Kidney (tissue), 14 donors: ENCODE results near the gene ADAD2. TPM values are rescaled to one million over a fixed set of nuclear protein-coding genes. Genes with fewer than 3 reads are reported as not detected.

ENCODE experiments used
- DNase-seq, 5 donors: peaks; one replicate each; pipeline ENCODE4 v3.0.0-alpha.2; 2013 to 2020
- FAIRE-seq: peaks from 2 replicates; lab custom pipeline; 2012; peaks lifted over from hg19 to GRCh38; lab: Jason Lieb, UNC
- H3K27ac ChIP-seq, 2 donors: one replicate each; pipeline ENCODE4 v1.7.0; 2013; ENCODE audit warnings: low read depth in 2 of 2, low read length in 2 of 2, inconsistent platforms in 1 of 2
- H3K27me3 ChIP-seq: one replicate; pipeline ENCODE4 v1.7.1; 2013; ENCODE audit warnings: low read length, inconsistent platforms; ENCODE audit not compliant: control insufficient read depth, insufficient read depth
- H3K36me3 ChIP-seq, 3 donors: one replicate each; pipeline versions ENCODE4 v1.7.0 to v1.7.1; 2013; ENCODE audit warnings: low read length in 3 of 3, control low read depth in 1 of 3, inconsistent platforms in 1 of 3; ENCODE audit not compliant: insufficient read depth in 3 of 3, control insufficient read depth in 2 of 3
- H3K4me1 ChIP-seq, 3 donors: one replicate each; pipeline versions ENCODE4 v1.7.0 to v1.7.1; 2013; ENCODE audit warnings: low read length in 3 of 3, inconsistent platforms in 1 of 3, low read depth in 1 of 3; ENCODE audit not compliant: control insufficient read depth in 2 of 3, insufficient read depth in 2 of 3
- H3K4me3 ChIP-seq, 3 donors: one replicate each; pipeline versions ENCODE4 v1.7.0 to v1.8.1; 2013; ENCODE audit warnings: low read length in 3 of 3, control low read depth in 1 of 3, inconsistent platforms in 1 of 3
- H3K9ac ChIP-seq, 3 donors: one replicate each; pipeline versions ENCODE4 v1.7.0 to v1.7.1; 2013; ENCODE audit warnings: low read length in 3 of 3, control low read depth in 1 of 3, inconsistent platforms in 1 of 3
- H3K9me3 ChIP-seq, 3 donors: one replicate each; pipeline versions ENCODE4 v1.7.0 to v1.7.1; 2013; ENCODE audit warnings: low read length in 3 of 3, control low read depth in 1 of 3, inconsistent platforms in 1 of 3; ENCODE audit not compliant: control insufficient read depth in 2 of 3, insufficient read depth in 1 of 3
- intact Hi-C: fragments of 100-400 bp; cut with DNase I; formaldehyde crosslinking; loops from one replicate; pipeline ENCODE4 v1.11.1; 2022
- polyA plus RNA-seq: library from polyadenylated mRNA; stranded (reverse); fragments of 350-450 nt; fragmentation: Illumina TruSeq; extraction: RNeasy Lipid Tissue Mini Kit (QIAGEN cat#74804); gene quantifications from one replicate; pipeline ENCODE4 v1.2.3, GENCODE V29; 2014; ENCODE audit warnings: low read depth, low replicate concordance; ENCODE audit not compliant: insufficient read depth
- total RNA-seq: library from RNA; stranded (reverse); fragmentation: NEBNext Ultra II Directional; extraction: Animal tissue kit (Norgen Biotek cat#: 25700); gene quantifications from one replicate; pipeline ENCODE4 v1.2.1, GENCODE V29; 2021
- TF ChIP-seq, protein P1 (sequence below): IDR thresholded peaks from 3 replicates; pipeline ENCODE4 v1.5.1; 2012; ENCODE audit warnings: mild to moderate bottlenecking, moderate library complexity, borderline replicate concordance; ENCODE audit not compliant: insufficient read depth; ENCODE audit errors: extremely low read depth
- donor health status: control.
- donor health status: control.
- donor health status: control.
- donor health status: control.
- donor health status: control.
- donor health status: DM: yes; HTN: yes; CAD: no.
- donor health status: Normal renal cell carcinoma (clear cell type).

The ADAD2 gene
- total and polyA plus RNA-seq, 2 donors from 2014 or later, result 0.72 to 0.80 TPM

DNA sequence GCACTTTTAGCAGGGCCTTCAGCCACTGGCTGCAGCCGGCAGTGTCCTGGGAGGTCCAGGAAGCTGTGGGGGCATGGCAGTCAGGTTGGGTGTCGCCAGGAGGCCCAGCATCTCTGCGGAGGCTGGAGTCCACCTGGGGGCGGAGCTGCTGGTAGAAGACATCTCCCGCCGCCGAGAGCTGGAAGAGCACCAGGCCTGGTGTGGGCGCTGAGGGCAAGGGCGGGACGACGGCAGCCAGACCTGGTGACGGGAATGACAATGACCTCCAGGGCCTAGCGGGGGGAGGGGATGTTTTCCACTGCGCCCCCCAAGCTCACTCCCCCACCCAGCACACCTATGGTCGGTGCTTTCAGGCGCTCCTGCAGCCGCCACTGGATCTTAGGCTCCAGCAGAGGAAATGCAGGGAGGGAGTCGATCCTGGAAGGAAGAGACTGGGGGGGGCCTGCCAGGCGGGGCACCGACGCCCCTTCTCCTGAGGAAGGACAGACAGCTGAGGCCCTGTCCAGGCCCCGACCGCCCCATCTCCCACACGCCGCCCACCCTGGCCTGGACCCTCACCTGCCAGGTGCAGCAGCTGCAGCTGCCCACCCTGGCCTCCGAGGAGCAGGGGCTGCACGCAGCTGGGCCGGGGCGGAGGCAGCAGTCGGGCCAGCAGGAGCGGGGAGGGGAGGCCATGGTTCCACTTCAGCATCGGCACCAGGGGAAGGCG, 11.2 kb upstream of the ADAD2 start:
- TF ChIP-seq, protein P1, sequence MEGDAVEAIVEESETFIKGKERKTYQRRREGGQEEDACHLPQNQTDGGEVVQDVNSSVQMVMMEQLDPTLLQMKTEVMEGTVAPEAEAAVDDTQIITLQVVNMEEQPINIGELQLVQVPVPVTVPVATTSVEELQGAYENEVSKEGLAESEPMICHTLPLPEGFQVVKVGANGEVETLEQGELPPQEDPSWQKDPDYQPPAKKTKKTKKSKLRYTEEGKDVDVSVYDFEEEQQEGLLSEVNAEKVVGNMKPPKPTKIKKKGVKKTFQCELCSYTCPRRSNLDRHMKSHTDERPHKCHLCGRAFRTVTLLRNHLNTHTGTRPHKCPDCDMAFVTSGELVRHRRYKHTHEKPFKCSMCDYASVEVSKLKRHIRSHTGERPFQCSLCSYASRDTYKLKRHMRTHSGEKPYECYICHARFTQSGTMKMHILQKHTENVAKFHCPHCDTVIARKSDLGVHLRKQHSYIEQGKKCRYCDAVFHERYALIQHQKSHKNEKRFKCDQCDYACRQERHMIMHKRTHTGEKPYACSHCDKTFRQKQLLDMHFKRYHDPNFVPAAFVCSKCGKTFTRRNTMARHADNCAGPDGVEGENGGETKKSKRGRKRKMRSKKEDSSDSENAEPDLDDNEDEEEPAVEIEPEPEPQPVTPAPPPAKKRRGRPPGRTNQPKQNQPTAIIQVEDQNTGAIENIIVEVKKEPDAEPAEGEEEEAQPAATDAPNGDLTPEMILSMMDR, result no peak
- H3K4me3 ChIP-seq, result no peak overlapping the region
- peaks cover 2 to 25% (median 19%) of the 10 kb centered on the region in 3 donors for H3K4me1 ChIP-seq
- DNase-seq (no peak), FAIRE-seq (no peak)
- H3K36me3 ChIP-seq, result peaks cover 2 to 31% (median 3%) of the 10 kb centered on the region in 3 donors
- H3K9ac ChIP-seq, result no peak overlapping the region
- no peak overlapping the region for H3K27ac ChIP-seq
- H3K27me3 ChIP-seq, result no peaks in the 10 kb centered on the region
- intact Hi-C loops, result no loop called here
- H3K9me3 ChIP-seq, result no peaks in the 10 kb centered on the region

DNA sequence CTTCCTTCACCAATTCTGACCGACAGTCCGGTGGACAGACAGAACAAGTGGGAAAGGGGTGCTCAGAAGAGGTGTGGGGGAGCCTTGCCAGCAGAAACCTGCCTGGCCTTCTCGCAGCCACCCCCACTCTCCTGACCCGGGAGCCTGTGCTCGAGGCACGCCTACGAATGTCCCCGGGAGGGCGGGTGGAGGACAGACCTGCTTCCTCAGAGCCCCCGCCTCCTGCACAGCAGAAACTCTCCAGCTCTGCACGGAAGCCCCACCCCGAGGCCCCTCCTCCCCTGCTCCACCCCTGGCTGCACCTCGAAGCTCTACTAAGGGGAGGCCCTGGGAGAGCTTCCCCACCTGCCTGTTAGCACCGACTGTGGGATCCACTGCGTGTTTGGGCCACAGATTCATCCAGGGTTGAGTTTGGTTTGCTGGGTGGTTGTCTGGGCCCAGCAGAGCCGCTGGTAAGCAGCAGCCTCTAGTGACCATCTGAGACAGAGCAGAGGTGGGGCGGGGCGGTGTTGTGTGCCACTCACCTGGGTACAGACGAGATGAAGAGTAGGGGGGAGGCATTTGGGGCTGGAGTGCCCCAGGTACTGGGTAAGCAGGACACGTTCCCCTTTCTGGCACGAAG, 10.3 kb upstream of the ADAD2 start:
- TF ChIP-seq, protein P1, result no peak
- no peak for FAIRE-seq
- H3K36me3 ChIP-seq, result peaks cover 2 to 31% (median 3%) of the 10 kb centered on the region in 3 donors

DNA sequence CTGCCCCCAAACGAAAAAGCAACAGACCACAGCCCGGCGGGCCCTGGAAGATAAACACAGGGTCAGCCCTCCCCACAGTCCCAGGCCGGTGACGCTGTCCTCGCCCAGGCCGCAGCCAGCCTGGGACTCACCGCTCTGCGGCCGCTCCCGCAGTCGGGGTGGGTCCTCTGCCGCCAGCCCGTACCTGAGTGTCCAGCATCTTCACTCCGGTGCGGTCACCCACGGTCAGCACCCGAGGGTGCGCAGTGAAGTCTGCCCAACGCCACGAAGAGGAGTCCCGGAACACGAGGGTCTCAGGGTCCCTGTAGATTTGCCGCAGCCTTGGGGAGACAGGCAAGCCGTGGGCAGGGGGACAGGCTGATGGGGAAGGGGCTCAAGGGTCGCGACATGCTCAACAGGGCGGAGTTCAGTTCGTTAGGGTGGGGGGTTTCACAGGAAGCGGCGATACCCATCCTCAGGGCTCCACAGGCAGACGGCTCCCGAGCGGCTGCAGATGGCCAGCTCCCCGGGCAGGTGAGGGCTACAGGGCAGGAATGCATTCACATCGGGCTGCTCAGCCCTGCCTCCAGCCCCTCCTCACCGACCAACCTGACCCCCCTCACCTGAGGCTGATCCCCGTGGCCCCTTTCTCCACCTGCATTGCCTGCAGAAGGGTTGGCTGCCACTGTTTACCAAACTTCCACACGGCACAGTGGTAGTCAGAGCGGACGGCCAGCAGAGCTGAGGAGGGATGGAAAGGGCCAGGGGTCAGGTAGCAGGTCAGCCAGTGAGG, 9.6 kb upstream of the ADAD2 start:
- FAIRE-seq (no peak), DNase-seq (no peak)
- H3K9ac ChIP-seq, result no peak overlapping the region
- H3K4me3 ChIP-seq, result no peak overlapping the region
- H3K4me1 ChIP-seq, result peaks cover 2 to 23% (median 21%) of the 10 kb centered on the region in 3 donors
- TF ChIP-seq, protein P1, result no peak
- no peak overlapping the region for H3K27ac ChIP-seq
- peaks cover 2 to 31% (median 3%) of the 10 kb centered on the region in 3 donors for H3K36me3 ChIP-seq
- H3K9me3 ChIP-seq, result no peaks in the 10 kb centered on the region
- no peaks in the 10 kb centered on the region for H3K27me3 ChIP-seq
- intact Hi-C loops, result no loop called here

More for the DNA sequence above, 10.3 kb upstream of the ADAD2 start:
- no peak overlapping the region for H3K27ac ChIP-seq
- H3K4me3 ChIP-seq, result no peak overlapping the region
- H3K9me3 ChIP-seq, result no peaks in the 10 kb centered on the region
- H3K9ac ChIP-seq, result no peak overlapping the region
- no peak for DNase-seq
- H3K4me1 ChIP-seq, result peaks cover 2 to 26% (median 19%) of the 10 kb centered on the region in 3 donors
- H3K27me3 ChIP-seq, result no peaks in the 10 kb centered on the region
- intact Hi-C loops, result no loop called here
